Panc1 (cell line): Measurements from ENCODE around the gene CACNA1A. TPM values are rescaled to one million over a fixed set of nuclear protein-coding genes. Genes with fewer than 3 reads are reported as not detected.

Source experiments
- ATAC-seq: fragments of 200-7000 bp; cut with Tn5 transposase; 2 replicates; pipeline ENCODE4 v1.9.1; 2020; ENCODE audit warnings: mild to moderate bottlenecking, moderate library complexity
- BruUV-seq: library from RNA; stranded (reverse); fragments of 400-500 nt; replicated peaks from 2 replicates; lab custom pipeline; 2021; lab: Mats Ljungman, UMichigan
- CTCF ChIA-PET: fragments of 300-600 bp; sonication (Branson Sonifier 250); formaldehyde crosslinking; loops from one replicate; lab custom pipeline; 2022; ENCODE audit warnings: antibody characterized with exemption; lab: Charles Lee
- POLR2A ChIA-PET: fragments of 300-600 bp; sonication (Branson Sonifier 250); formaldehyde crosslinking; loops from one replicate; lab custom pipeline; 2022; ENCODE audit warnings: antibody characterized with exemption; lab: Charles Lee
- DNase-seq: peaks from one replicate; pipeline ENCODE4 v3.0.0-alpha.2; 2010; ENCODE audit warnings: low read depth, low spot score
- H3K27ac ChIP-seq: 2 replicates; pipeline ENCODE4 v1.5.1; 2011; ENCODE audit warnings: mild to moderate bottlenecking, low read length, inconsistent platforms
- H3K27me3 ChIP-seq: fragments of 200-500 bp; sonication (Bioruptor generic); 2 replicates; pipeline ENCODE4 v1.6.0; 2014; ENCODE audit warnings: low read length, inconsistent platforms; ENCODE audit not compliant: control insufficient read depth, insufficient read depth
- H3K36me3 ChIP-seq: fragments of 200-500 bp; sonication (Bioruptor generic); 2 replicates; pipeline ENCODE4 v1.5.1; 2014; ENCODE audit warnings: inconsistent platforms, mild to moderate bottlenecking, low read length, moderate library complexity; ENCODE audit not compliant: control insufficient read depth, insufficient read depth
- H3K4me1 ChIP-seq: 2 replicates; pipeline ENCODE4 v1.5.1; 2011; ENCODE audit warnings: inconsistent platforms, mild to moderate bottlenecking, low read length, moderate library complexity; ENCODE audit not compliant: control insufficient read depth, insufficient read depth
- H3K4me3 ChIP-seq, 2 experiments: 2 replicates each; pipeline ENCODE4 v1.5.1; 2011 to 2012; ENCODE audit warnings: low read depth in 2 of 2, low read length in 2 of 2, mild to moderate bottlenecking in 2 of 2, inconsistent platforms in 1 of 2, moderate library complexity in 1 of 2
- H3K9me3 ChIP-seq: fragments of 200-500 bp; sonication (Bioruptor generic); 2 replicates; pipeline ENCODE4 v1.5.1; 2014; ENCODE audit warnings: low read depth, mild to moderate bottlenecking, inconsistent platforms, low read length, moderate library complexity; ENCODE audit not compliant: control insufficient read depth, insufficient read depth
- CTCF ChIP-seq: fragments of 450-650 bp; IDR thresholded peaks from 2 replicates; pipeline ENCODE4 v1.5.1; 2017; ENCODE audit warnings: mild to moderate bottlenecking
- POLR2AphosphoS5 ChIP-seq: IDR thresholded peaks from 2 replicates; pipeline ENCODE4 v1.6.1; 2012; ENCODE audit warnings: mild to moderate bottlenecking, low read depth, low read length, moderate library complexity
- REST ChIP-seq, 2 experiments: IDR thresholded peaks; 2 replicates each; pipeline ENCODE4 v1.6.1; 2011 to 2012; ENCODE audit warnings: low read depth in 2 of 2, control low read depth in 1 of 2, low read length in 1 of 2, mild to moderate bottlenecking in 1 of 2, moderate library complexity in 1 of 2; ENCODE audit not compliant: insufficient read depth in 1 of 2
- SIN3A ChIP-seq: IDR thresholded peaks from 2 replicates; pipeline ENCODE4 v1.6.1; 2012; ENCODE audit warnings: low read depth, mild to moderate bottlenecking, low read length, moderate library complexity, borderline replicate concordance; ENCODE audit not compliant: insufficient read depth
- TCF7L2 ChIP-seq: IDR thresholded peaks from 2 replicates; pipeline ENCODE4 v1.6.1; 2011; ENCODE audit warnings: mild to moderate bottlenecking, low read depth, low read length, inconsistent platforms
- in situ Hi-C: cut with HindIII; loops from 2 replicates; pipeline ENCODE4 v1.10.0; 2016; ENCODE audit warnings: low sequenced_read_pairs, low pct_unique_long_range_greater_than_20kb
- intact Hi-C: fragments of 100-400 bp; cut with micrococcal nuclease; formaldehyde crosslinking; loops from one replicate; pipeline ENCODE4 v1.10.0; 2022; ENCODE audit not compliant: unreplicated experiment
- total RNA-seq: library from RNA; stranded (reverse); gene quantifications from one replicate; pipeline ENCODE4 v1.2.1, GENCODE V29; 2021; ENCODE audit not compliant: unreplicated experiment

Gene CACNA1A
- total RNA-seq, 1 experiment from 2014 or later, result 0.51 TPM

GRCh38 chr19:13309864-13310263, 196.4 kb downstream of the CACNA1A start:
- H3K9me3 ChIP-seq, result no peaks in the 10 kb centered on the region
- in situ Hi-C loops (no loop called here), intact Hi-C loops (no loop called here)
- BruUV-seq, result no TSS peak
- no peaks in the 10 kb centered on the region for H3K36me3 ChIP-seq
- ChIA-PET CTCF (no interaction called here), POLR2A (no interaction called here)
- no peaks in the 10 kb centered on the region for H3K4me1 ChIP-seq
- no peaks in the 10 kb centered on the region for H3K27me3 ChIP-seq
- TF ChIP-seq SIN3A, result no peak
- no peak for TF ChIP-seq TCF7L2
- no peak for TF ChIP-seq CTCF
- TF ChIP-seq REST (IDR thresholded peaks at IDR 0.05; ENCODE audit: insufficient read depth in 1 of 2, low read depth in 2 of 2, low read length in 1 of 2), result no peak
- no peak for TF ChIP-seq POLR2AphosphoS5
- H3K4me3 ChIP-seq, result no peak overlapping the region
- ATAC-seq (no peak), DNase-seq (no peak)
- H3K27ac ChIP-seq, result no peak overlapping the region

GRCh38 chr19:13303381-13304129, 202.7 kb downstream of the CACNA1A start:
- ATAC-seq (no peak), DNase-seq (no peak)
- Histone ChIP-seq H3K4me3 (no peak overlapping the region), H3K27me3 (no peaks in the 10 kb centered on the region), H3K9me3 (no peaks in the 10 kb centered on the region), H3K27ac (no peak overlapping the region), H3K4me1 (no peaks in the 10 kb centered on the region), H3K36me3 (no peaks in the 10 kb centered on the region)
- POLR2A ChIA-PET, result no interaction called here
- TF ChIP-seq SIN3A (no peak), POLR2AphosphoS5 (no peak), CTCF (no peak), REST (IDR thresholded peaks at IDR 0.05; ENCODE audit: insufficient read depth in 1 of 2, low read depth in 2 of 2, low read length in 1 of 2) (no peak)
- intact Hi-C loops, result no loop called here
- in situ Hi-C loops, result no loop called here
- CTCF ChIA-PET, result no interaction called here
- BruUV-seq, result no TSS peak
